ENCODE data around the gene LURAP1L.

Gene LURAP1L

DNA sequence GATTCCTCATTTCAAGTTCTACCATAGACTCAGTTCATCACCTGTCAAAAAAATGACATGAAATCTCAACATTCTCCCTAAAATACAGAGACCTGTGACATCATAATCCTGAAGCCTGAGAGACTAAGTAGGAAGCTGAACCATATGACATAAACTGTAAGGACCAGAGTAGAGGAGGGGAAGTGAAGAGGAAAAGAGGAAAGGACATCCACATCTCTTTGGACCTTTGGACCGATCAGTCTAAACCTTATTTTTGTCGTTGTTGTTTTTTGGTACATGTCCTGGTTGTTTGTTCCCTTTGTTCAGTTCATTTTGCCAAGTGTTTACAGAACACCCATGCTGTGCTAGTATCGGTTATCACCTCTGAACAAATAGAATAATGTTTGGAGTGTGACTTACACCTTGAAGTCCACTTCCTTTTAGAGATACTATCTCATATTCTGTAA is 41.9 kb downstream of the LURAP1L start:
- Histone ChIP-seq H3K36me3 (ENCODE audit: control insufficient read depth, insufficient read depth, low read length) (no peaks in the 10 kb centered on the region), H3K9me3 (ENCODE audit: control insufficient read depth, insufficient read depth, low read length) (no peaks in the 10 kb centered on the region), H3K9ac (ENCODE audit: low read depth, low read length) (no peak overlapping the region), H3K27me3 (ENCODE audit: control insufficient read depth, insufficient read depth, low read length) (no peaks in the 10 kb centered on the region), H3K4me3 (ENCODE audit: low read depth, low read length) (no peak overlapping the region), H3K4me1 (ENCODE audit: control insufficient read depth, insufficient read depth, low read length) (no peaks in the 10 kb centered on the region)

DNA sequence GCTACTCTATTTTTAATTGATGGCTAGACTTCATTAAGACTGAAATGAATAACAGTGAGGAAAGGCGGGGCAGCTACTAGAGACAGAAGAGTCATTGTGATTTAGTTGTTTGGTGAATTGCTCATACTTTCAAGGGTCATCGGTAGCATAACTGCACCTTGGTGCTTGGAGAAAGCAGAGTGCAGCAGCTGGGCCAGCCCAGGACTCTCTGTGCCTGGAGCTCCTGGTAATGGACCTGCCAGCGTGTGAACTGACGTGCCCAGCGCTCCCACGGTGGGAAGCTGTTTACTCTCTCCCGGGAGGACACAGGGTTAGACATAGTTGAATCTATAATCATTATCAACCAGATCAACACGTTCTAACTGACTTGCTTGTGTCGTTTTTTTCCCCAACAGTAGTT is 42.9 kb downstream of the LURAP1L start:
- no peak overlapping the region for H3K4me3 ChIP-seq (ENCODE audit: low read depth, low read length)
- no peaks in the 10 kb centered on the region for H3K27me3 ChIP-seq (ENCODE audit: control insufficient read depth, insufficient read depth, low read length)
- H3K4me1 ChIP-seq (ENCODE audit: control insufficient read depth, insufficient read depth, low read length) = no peaks in the 10 kb centered on the region
- no peaks in the 10 kb centered on the region for H3K9me3 ChIP-seq (ENCODE audit: control insufficient read depth, insufficient read depth, low read length)
- no peaks in the 10 kb centered on the region for H3K36me3 ChIP-seq (ENCODE audit: control insufficient read depth, insufficient read depth, low read length)
- no peak overlapping the region for H3K9ac ChIP-seq (ENCODE audit: low read depth, low read length)

DNA sequence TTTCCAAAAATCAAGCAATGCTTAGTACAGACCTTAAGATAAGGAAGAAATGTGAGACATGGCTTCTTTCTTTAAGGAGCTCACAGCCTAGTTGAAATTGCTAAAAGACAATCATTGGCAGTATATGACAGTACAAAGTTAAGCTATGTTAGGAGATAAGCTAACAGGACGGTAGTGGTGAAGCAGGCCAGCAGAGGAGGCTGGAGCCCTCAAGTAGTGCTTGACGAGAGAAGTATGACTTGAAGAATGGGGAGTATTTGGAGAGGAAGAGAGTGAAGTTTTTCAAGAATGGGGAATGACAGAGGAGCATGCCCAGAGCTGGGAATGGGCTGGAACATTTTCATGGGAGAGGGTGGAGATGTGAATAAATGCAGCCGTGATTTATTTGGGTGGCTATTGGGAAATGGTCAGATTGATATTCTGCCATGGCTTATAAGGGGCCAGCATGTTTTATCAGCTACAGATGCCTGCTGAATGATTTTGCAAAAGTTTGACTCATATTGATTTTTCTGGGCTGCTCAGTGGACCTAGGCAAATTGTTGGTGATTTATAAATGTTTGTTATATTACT is 43.7 kb downstream of the LURAP1L start:
- no peak overlapping the region for H3K9ac ChIP-seq (ENCODE audit: low read depth, low read length)
- no peak overlapping the region for H3K4me3 ChIP-seq (ENCODE audit: low read depth, low read length)
- no peaks in the 10 kb centered on the region for H3K4me1 ChIP-seq (ENCODE audit: control insufficient read depth, insufficient read depth, low read length)
- no peaks in the 10 kb centered on the region for H3K36me3 ChIP-seq (ENCODE audit: control insufficient read depth, insufficient read depth, low read length)
- H3K27me3 ChIP-seq (ENCODE audit: control insufficient read depth, insufficient read depth, low read length) = no peaks in the 10 kb centered on the region
- H3K9me3 ChIP-seq (ENCODE audit: control insufficient read depth, insufficient read depth, low read length) = no peaks in the 10 kb centered on the region

DNA sequence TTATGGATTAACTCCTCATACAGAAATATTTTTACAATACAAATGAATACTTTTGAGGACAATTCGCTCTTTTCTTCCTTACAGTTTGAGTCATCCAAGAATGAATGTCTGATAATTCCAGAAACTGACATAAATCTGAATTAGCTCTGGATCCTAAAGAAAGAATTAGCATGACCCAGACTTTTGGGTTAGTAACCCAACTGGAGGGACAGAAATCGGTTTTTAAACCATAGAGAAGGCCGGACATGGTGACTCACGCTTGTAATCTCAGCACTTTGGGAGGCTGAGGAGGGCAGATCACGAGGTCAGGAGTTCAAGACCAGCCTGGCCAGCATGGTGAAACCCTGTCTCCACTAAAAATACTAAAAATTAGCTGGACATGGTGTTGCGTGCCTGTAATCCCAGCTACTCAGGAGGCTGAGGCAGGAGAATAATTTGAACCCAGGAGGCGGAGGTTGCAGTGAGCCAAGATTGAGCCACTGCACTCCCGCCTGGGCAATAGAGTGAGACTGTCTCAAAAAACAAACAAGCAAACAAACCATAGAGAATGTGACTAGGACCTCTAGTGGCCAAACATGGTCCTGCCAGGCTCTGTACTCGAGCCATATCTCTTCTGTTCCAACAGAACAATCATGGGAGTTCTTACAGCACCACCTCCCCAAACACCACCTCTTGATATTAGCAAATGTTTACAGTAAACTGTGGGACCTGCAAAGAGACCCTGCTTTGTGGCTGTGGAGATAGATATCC is 44.8 kb downstream of the LURAP1L start:
- Histone ChIP-seq H3K4me1 (ENCODE audit: control insufficient read depth, insufficient read depth, low read length) (no peaks in the 10 kb centered on the region), H3K27me3 (ENCODE audit: control insufficient read depth, insufficient read depth, low read length) (no peaks in the 10 kb centered on the region), H3K4me3 (ENCODE audit: low read depth, low read length) (no peak overlapping the region), H3K9me3 (ENCODE audit: control insufficient read depth, insufficient read depth, low read length) (no peaks in the 10 kb centered on the region), H3K9ac (ENCODE audit: low read depth, low read length) (no peak overlapping the region), H3K36me3 (ENCODE audit: control insufficient read depth, insufficient read depth, low read length) (no peaks in the 10 kb centered on the region)

DNA sequence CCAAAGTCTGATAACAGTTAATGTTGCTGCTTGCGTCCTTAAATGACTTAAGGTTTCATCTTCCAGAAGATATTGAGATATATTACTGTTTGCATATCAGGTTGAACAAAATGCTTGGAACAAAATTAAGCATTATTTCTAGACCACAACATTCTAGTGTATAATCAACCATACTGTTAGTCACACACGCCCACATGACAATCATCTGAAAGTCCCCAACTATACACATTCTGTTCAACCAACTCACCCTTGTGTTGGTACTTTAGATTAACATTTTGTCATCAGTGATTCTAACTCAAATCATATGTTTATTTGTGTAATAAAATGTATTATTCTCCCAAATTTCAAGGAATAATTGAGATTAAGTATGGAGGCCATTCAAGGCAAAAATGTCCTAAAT is 47.3 kb downstream of the LURAP1L start:
- Histone ChIP-seq H3K36me3 (ENCODE audit: control insufficient read depth, insufficient read depth, low read length) (no peaks in the 10 kb centered on the region), H3K27me3 (ENCODE audit: control insufficient read depth, insufficient read depth, low read length) (no peaks in the 10 kb centered on the region), H3K4me3 (ENCODE audit: low read depth, low read length) (no peak overlapping the region), H3K4me1 (ENCODE audit: control insufficient read depth, insufficient read depth, low read length) (no peaks in the 10 kb centered on the region), H3K9ac (ENCODE audit: low read depth, low read length) (no peak overlapping the region), H3K9me3 (ENCODE audit: control insufficient read depth, insufficient read depth, low read length) (no peaks in the 10 kb centered on the region)

DNA sequence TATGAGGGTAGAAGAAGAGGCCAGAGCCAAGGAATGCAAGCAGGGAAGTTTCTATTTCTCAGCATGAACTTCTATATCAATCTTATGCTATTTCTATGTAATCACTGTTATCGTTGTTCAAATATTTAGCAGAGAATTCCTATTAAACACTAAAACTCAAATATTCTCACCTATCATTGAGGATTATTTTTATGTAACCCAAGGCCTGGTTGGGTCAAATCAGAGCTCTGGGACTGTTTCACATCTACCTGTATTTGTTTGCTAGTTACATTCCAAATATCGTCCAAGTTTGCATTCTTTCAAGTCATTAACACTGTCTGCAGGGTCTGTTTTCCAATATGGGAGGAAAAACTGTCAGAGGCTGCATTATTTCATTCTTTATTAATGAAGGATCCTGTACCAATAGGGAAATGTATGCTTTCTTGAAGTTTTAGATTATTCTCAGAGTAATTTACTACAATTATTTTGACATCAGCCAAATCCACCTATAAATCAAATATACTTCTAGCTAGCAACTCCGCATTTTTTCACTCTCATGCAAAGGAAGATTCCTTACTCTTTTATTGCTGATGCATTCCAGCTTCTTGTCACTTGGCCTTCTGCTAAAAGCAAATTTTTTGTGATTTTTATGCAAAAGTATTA is 52.2 kb downstream of the LURAP1L start:
- no peaks in the 10 kb centered on the region for H3K27me3 ChIP-seq (ENCODE audit: control insufficient read depth, insufficient read depth, low read length)
- H3K4me3 ChIP-seq (ENCODE audit: low read depth, low read length) = no peak overlapping the region
- no peaks in the 10 kb centered on the region for H3K9me3 ChIP-seq (ENCODE audit: control insufficient read depth, insufficient read depth, low read length)
- no peaks in the 10 kb centered on the region for H3K4me1 ChIP-seq (ENCODE audit: control insufficient read depth, insufficient read depth, low read length)
- H3K9ac ChIP-seq (ENCODE audit: low read depth, low read length) = no peak overlapping the region
- no peaks in the 10 kb centered on the region for H3K36me3 ChIP-seq (ENCODE audit: control insufficient read depth, insufficient read depth, low read length)

DNA sequence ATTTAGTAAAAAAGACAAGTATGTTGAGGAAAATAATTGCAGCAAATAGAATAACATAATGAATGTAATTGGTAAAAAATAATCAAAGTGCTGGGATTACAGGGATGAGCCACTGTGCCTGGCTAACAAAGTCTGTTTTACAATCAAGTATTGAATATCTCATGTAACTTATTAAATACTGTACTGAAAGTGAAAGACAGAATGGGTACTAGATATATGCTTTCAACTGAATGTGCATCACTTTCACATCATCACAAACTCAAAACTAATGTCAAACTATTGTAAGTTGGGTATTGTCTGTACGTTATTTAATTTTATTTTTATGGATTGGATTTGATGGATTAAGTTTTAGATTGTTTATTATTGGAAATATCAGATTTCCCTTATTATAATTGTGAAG is 58.9 kb downstream of the LURAP1L start:
- Histone ChIP-seq H3K4me3 (ENCODE audit: low read depth, low read length) (no peak overlapping the region), H3K36me3 (ENCODE audit: control insufficient read depth, insufficient read depth, low read length) (no peaks in the 10 kb centered on the region), H3K9me3 (ENCODE audit: control insufficient read depth, insufficient read depth, low read length) (no peaks in the 10 kb centered on the region), H3K4me1 (ENCODE audit: control insufficient read depth, insufficient read depth, low read length) (no peaks in the 10 kb centered on the region), H3K27me3 (ENCODE audit: control insufficient read depth, insufficient read depth, low read length) (no peaks in the 10 kb centered on the region), H3K9ac (ENCODE audit: low read depth, low read length) (no peak overlapping the region)

DNA sequence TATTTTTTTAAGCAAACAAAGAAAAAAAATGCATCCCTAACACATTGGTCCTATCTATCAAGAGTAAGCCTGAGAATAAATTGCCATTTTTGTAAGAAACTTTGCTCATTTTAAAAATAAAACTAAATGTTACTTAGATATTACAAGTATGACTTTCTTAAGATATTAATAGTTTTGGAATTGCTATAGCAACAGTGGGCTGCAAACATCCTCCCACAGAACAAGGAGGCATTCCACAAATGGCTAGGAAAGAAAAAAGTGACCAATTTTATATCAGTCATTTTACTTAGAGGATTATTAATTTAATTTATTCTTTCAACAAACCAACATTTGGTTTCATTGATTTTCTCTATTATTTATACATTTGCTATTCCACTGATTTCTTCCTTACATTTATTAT is 63.7 kb downstream of the LURAP1L start:
- Histone ChIP-seq H3K4me3 (ENCODE audit: low read depth, low read length) (no peak overlapping the region), H3K9me3 (ENCODE audit: control insufficient read depth, insufficient read depth, low read length) (no peaks in the 10 kb centered on the region), H3K9ac (ENCODE audit: low read depth, low read length) (no peak overlapping the region), H3K36me3 (ENCODE audit: control insufficient read depth, insufficient read depth, low read length) (no peaks in the 10 kb centered on the region), H3K4me1 (ENCODE audit: control insufficient read depth, insufficient read depth, low read length) (no peaks in the 10 kb centered on the region), H3K27me3 (ENCODE audit: control insufficient read depth, insufficient read depth, low read length) (no peaks in the 10 kb centered on the region)

DNA sequence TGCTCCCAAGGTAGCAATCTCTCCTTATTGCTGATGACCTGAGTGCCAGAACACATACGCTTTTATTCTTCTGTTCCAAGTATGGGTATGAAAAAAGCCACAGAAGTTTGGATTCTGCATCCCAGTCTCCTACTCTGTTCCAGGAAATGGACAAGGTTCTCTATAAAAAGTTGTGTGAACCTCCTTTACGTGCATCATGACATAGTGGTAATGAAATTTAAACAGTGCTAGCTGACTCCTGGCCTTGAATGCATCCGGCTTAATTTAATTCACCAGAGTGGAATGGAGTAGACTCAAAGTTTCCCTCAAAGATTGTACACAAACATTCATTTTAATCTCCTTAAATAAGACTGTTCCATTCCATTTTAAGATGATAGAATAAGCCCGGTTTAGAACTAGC is 68.9 kb downstream of the LURAP1L start:
- no peaks in the 10 kb centered on the region for H3K27me3 ChIP-seq (ENCODE audit: control insufficient read depth, insufficient read depth, low read length)

DNA sequence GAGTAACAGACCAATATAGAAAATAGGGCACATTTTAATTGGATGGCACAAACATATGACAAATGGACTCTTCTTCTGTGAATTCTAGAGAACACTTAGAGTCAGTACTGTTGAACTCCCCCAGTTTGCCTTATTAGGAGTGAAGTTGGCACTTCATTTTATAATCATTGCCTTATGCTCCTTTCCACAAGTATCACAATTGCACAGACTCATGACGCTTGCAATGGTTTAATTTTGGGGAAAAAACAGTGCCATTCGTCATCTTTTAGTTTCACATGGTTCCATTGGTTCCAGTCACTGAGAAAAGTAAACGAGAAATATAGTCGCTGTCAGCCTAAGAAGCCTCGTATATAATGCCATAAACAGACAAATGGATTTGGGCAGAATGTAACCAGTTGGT is 71.2 kb downstream of the LURAP1L start:
- Histone ChIP-seq H3K4me3 (ENCODE audit: low read depth, low read length) (no peak overlapping the region), H3K27me3 (ENCODE audit: control insufficient read depth, insufficient read depth, low read length) (no peaks in the 10 kb centered on the region), H3K4me1 (ENCODE audit: control insufficient read depth, insufficient read depth, low read length) (no peaks in the 10 kb centered on the region), H3K9me3 (ENCODE audit: control insufficient read depth, insufficient read depth, low read length) (no peaks in the 10 kb centered on the region), H3K36me3 (ENCODE audit: control insufficient read depth, insufficient read depth, low read length) (no peaks in the 10 kb centered on the region), H3K9ac (ENCODE audit: low read depth, low read length) (no peak overlapping the region)

More for the DNA sequence above, 68.9 kb downstream of the LURAP1L start:
- Histone ChIP-seq H3K36me3 (ENCODE audit: control insufficient read depth, insufficient read depth, low read length) (no peaks in the 10 kb centered on the region), H3K4me3 (ENCODE audit: low read depth, low read length) (no peak overlapping the region), H3K4me1 (ENCODE audit: control insufficient read depth, insufficient read depth, low read length) (no peaks in the 10 kb centered on the region), H3K9me3 (ENCODE audit: control insufficient read depth, insufficient read depth, low read length) (no peaks in the 10 kb centered on the region), H3K9ac (ENCODE audit: low read depth, low read length) (no peak overlapping the region)

DNA sequence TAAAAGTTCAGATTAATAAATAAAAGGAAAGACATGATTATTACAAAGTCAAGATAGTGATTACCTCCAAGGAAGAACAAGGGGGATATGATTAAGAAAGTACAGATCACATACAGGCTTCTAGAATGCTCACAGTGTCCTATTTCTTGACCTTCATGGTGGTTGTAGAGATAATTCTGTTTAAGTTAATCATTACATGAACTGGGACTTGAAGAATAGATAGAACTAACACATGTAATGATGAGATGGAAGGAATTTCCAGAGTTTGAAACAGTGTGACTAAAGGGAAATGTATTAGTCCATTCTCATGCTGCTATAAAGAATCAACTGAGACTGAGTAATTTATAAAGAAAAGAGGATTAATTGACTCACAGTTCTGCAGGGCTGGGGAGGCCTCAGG is 72.7 kb downstream of the LURAP1L start:
- H3K9me3 ChIP-seq (ENCODE audit: control insufficient read depth, insufficient read depth, low read length) = no peaks in the 10 kb centered on the region
- H3K4me1 ChIP-seq (ENCODE audit: control insufficient read depth, insufficient read depth, low read length) = no peaks in the 10 kb centered on the region
- no peak overlapping the region for H3K9ac ChIP-seq (ENCODE audit: low read depth, low read length)
- H3K27me3 ChIP-seq (ENCODE audit: control insufficient read depth, insufficient read depth, low read length) = no peaks in the 10 kb centered on the region
- no peaks in the 10 kb centered on the region for H3K36me3 ChIP-seq (ENCODE audit: control insufficient read depth, insufficient read depth, low read length)
- H3K4me3 ChIP-seq (ENCODE audit: low read depth, low read length) = no peak overlapping the region

DNA sequence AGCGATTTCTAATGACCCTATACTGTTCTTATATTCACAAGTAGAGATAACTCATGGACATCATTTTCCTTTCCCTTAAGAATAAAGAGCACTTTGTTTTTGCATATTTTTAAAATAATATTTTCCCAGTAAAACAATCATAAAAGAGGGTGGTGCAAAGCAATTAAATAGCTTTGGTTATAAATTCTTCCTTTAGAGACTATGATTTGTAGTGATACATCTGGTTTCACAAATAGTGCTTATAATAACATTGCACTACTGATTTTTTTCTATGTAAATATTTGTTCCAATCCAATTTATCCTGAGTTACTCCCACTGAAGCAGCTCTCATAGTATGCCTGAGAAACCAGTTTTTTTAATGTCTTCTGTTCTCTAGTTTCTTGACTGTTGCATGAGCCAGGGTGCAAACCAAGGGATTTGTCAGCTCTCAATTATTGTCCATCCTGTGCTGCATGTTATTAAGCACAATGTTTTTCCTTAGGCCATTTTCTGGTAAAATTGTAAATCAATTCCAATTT is 74.7 kb downstream of the LURAP1L start:
- H3K4me3 ChIP-seq (ENCODE audit: low read depth, low read length) = no peak overlapping the region

More for the DNA sequence above, 74.7 kb downstream of the LURAP1L start:
- no peaks in the 10 kb centered on the region for H3K9me3 ChIP-seq (ENCODE audit: control insufficient read depth, insufficient read depth, low read length)
- H3K36me3 ChIP-seq (ENCODE audit: control insufficient read depth, insufficient read depth, low read length) = no peaks in the 10 kb centered on the region
- no peaks in the 10 kb centered on the region for H3K27me3 ChIP-seq (ENCODE audit: control insufficient read depth, insufficient read depth, low read length)
- no peak overlapping the region for H3K9ac ChIP-seq (ENCODE audit: low read depth, low read length)
- no peaks in the 10 kb centered on the region for H3K4me1 ChIP-seq (ENCODE audit: control insufficient read depth, insufficient read depth, low read length)

All from iPS-15b (cell line).